Kidney (tissue), 14 donors: ENCODE measurements around the gene HOTAIR. TPM values are rescaled to one million over a fixed set of nuclear protein-coding genes. Genes with fewer than 3 reads are reported as not detected.

Source experiments
- DNase-seq, 5 donors: peaks; one replicate each; pipeline ENCODE4 v3.0.0-alpha.2; 2013 to 2020
- FAIRE-seq: peaks from 2 replicates; lab custom pipeline; 2012; peaks lifted over from hg19 to GRCh38; lab: Jason Lieb, UNC
- H3K27ac ChIP-seq, 2 donors: one replicate each; pipeline ENCODE4 v1.7.0; 2013; ENCODE audit warnings: low read depth in 2 of 2, low read length in 2 of 2, inconsistent platforms in 1 of 2
- H3K27me3 ChIP-seq: one replicate; pipeline ENCODE4 v1.7.1; 2013; ENCODE audit warnings: low read length, inconsistent platforms; ENCODE audit not compliant: control insufficient read depth, insufficient read depth
- H3K36me3 ChIP-seq, 3 donors: one replicate each; pipeline versions ENCODE4 v1.7.0 to v1.7.1; 2013; ENCODE audit warnings: low read length in 3 of 3, control low read depth in 1 of 3, inconsistent platforms in 1 of 3; ENCODE audit not compliant: insufficient read depth in 3 of 3, control insufficient read depth in 2 of 3
- H3K4me1 ChIP-seq, 3 donors: one replicate each; pipeline versions ENCODE4 v1.7.0 to v1.7.1; 2013; ENCODE audit warnings: low read length in 3 of 3, inconsistent platforms in 1 of 3, low read depth in 1 of 3; ENCODE audit not compliant: control insufficient read depth in 2 of 3, insufficient read depth in 2 of 3
- H3K4me3 ChIP-seq, 3 donors: one replicate each; pipeline versions ENCODE4 v1.7.0 to v1.8.1; 2013; ENCODE audit warnings: low read length in 3 of 3, control low read depth in 1 of 3, inconsistent platforms in 1 of 3
- H3K9ac ChIP-seq, 3 donors: one replicate each; pipeline versions ENCODE4 v1.7.0 to v1.7.1; 2013; ENCODE audit warnings: low read length in 3 of 3, control low read depth in 1 of 3, inconsistent platforms in 1 of 3
- H3K9me3 ChIP-seq, 3 donors: one replicate each; pipeline versions ENCODE4 v1.7.0 to v1.7.1; 2013; ENCODE audit warnings: low read length in 3 of 3, control low read depth in 1 of 3, inconsistent platforms in 1 of 3; ENCODE audit not compliant: control insufficient read depth in 2 of 3, insufficient read depth in 1 of 3
- CTCF ChIP-seq: IDR thresholded peaks from 3 replicates; pipeline ENCODE4 v1.5.1; 2012; ENCODE audit warnings: mild to moderate bottlenecking, moderate library complexity, borderline replicate concordance; ENCODE audit not compliant: insufficient read depth; ENCODE audit errors: extremely low read depth
- intact Hi-C: fragments of 100-400 bp; cut with DNase I; formaldehyde crosslinking; loops from one replicate; pipeline ENCODE4 v1.11.1; 2022
- polyA plus RNA-seq: library from polyadenylated mRNA; stranded (reverse); fragments of 350-450 nt; fragmentation: Illumina TruSeq; extraction: RNeasy Lipid Tissue Mini Kit (QIAGEN cat#74804); gene quantifications from one replicate; pipeline ENCODE4 v1.2.3, GENCODE V29; 2014; ENCODE audit warnings: low read depth, low replicate concordance; ENCODE audit not compliant: insufficient read depth
- total RNA-seq: library from RNA; stranded (reverse); fragmentation: NEBNext Ultra II Directional; extraction: Animal tissue kit (Norgen Biotek cat#: 25700); gene quantifications from one replicate; pipeline ENCODE4 v1.2.1, GENCODE V29; 2021
- donor health status: control.
- donor health status: control.
- donor health status: control.
- donor health status: control.
- donor health status: control.
- donor health status: DM: yes; HTN: yes; CAD: no.
- donor health status: Normal renal cell carcinoma (clear cell type).

The HOTAIR gene
- total and polyA plus RNA-seq, 2 donors from 2014 or later = 0.52 to 0.76 TPM

- no peak for FAIRE-seq
- no peaks in the 10 kb centered on the region for H3K9me3 ChIP-seq
- no peak for TF ChIP-seq CTCF
Observed at GRCh38 chr12:53944907-53945847, 29.6 kb downstream of the HOTAIR start.

GRCh38 chr12:53944209-53944608 is 30.5 kb downstream of the HOTAIR start:
- Histone ChIP-seq H3K27me3 (peaks cover 85% of the 10 kb centered on the region), H3K9me3 (no peaks in the 10 kb centered on the region), H3K27ac (no peak overlapping the region), H3K9ac (no peak overlapping the region), H3K4me1 (no peaks in the 10 kb centered on the region), H3K36me3 (no peaks in the 10 kb centered on the region), H3K4me3 (no peak overlapping the region)
- no peak for FAIRE-seq
- no peak for TF ChIP-seq CTCF
- intact Hi-C loops = no loop called here
- DNase-seq = no peak

More at GRCh38 chr12:53944907-53945847, 29.6 kb downstream of the HOTAIR start:
- no peak for DNase-seq
- H3K36me3 ChIP-seq = no peaks in the 10 kb centered on the region
- H3K27me3 ChIP-seq = peaks cover 89% of the 10 kb centered on the region
- no peak overlapping the region for H3K4me3 ChIP-seq
- H3K4me1 ChIP-seq = no peaks in the 10 kb centered on the region
- H3K9ac ChIP-seq = no peak overlapping the region
- intact Hi-C loops = no loop called here
- no peak overlapping the region for H3K27ac ChIP-seq

GRCh38 chr12:53942467-53942997 is 32.2 kb downstream of the HOTAIR start:
- no peak overlapping the region for H3K4me3 ChIP-seq
- intact Hi-C loops = no loop called here
- TF ChIP-seq CTCF = no peak
- H3K27me3 ChIP-seq = peaks cover 83% of the 10 kb centered on the region
- DNase-seq = no peak
- H3K9ac ChIP-seq = no peak overlapping the region
- peaks cover 0 to 2% (median 0%) of the 10 kb centered on the region in 3 donors for H3K4me1 ChIP-seq
- FAIRE-seq = no peak
- H3K27ac ChIP-seq = no peak overlapping the region
- no peaks in the 10 kb centered on the region for H3K36me3 ChIP-seq
- H3K9me3 ChIP-seq = no peaks in the 10 kb centered on the region
